ENCODE results near the gene ST7. TPM values are rescaled to one million over a fixed set of nuclear protein-coding genes. Genes with fewer than 3 reads are reported as not detected.
A peak's percentile ranks its signal among the peaks of the same experiment; 100 is the strongest.

Gene ST7
- total and polyA plus RNA-seq, 2 of the 8 experiments (the other 6 are each of a cell fraction or from before 2014, with no cell fraction given), result 16.3 to 18.0 TPM

DNA sequence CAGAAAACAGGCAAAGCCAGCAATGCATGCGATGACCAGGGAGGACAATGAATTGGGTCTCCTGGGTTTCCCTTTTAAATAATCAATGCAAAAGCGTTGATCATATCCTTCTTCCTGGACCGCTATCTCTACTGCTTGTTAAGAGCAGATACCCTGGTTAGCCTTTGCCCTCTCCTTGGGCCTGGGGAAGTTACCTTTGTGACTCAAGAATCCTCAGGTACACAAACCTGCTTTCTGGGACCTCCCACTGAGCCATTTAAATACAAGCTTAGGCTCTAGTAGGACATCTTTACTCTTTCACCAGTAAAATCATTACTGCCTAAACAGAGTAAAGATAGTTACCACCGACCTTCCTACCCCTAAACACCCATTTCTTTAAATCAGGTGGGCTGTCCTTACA lies 195.7 kb downstream of the ST7 start:
- DNase-seq (ENCODE audit: low read depth in 1 of 2, low spot score in 2 of 2) (no peak), FAIRE-seq (peak; percentile 32)
- ChIA-PET POLR2A (ENCODE audit: partially characterized antibody) (no interaction called here), CTCF (ENCODE audit: partially characterized antibody) (interaction anchor here (0.9 to 2.3 kb wide), 3 partner anchors 21 to 252 kb away, joined by 3 to 6 read pairs (median 3); no protein-coding TSS in a partner anchor)
- no peak overlapping the region for H2BK12ac ChIP-seq (ENCODE audit: low read depth, low read length)
- peak overlapping the region in 1 of 2 experiments; percentile 30; a peak in 2 of 4 replicates for H3K4me2 ChIP-seq (ENCODE audit: insufficient read depth in 1 of 2, low read depth in 2 of 2, low read length in 2 of 2)
- H4K8ac ChIP-seq (ENCODE audit: extremely low read depth, insufficient read depth, low read length), result no peak overlapping the region
- H4K20me1 ChIP-seq (replicated peaks in 1 of 2; ENCODE audit: control insufficient read depth in 1 of 2, insufficient read depth in 2 of 2, low read length in 2 of 2), result no peaks in the 10 kb centered on the region
- H4K91ac ChIP-seq (replicated peaks; ENCODE audit: insufficient read length, low read length), result no peak overlapping the region
- no peak overlapping the region for H3K56ac ChIP-seq (replicated peaks; ENCODE audit: insufficient read length, low read depth, low read length)
- no peaks in the 10 kb centered on the region for H3K79me1 ChIP-seq (ENCODE audit: low read depth, low read length)
- no peaks in the 10 kb centered on the region for H3K23me2 ChIP-seq (ENCODE audit: low read depth, low read length)
- H2AFZ ChIP-seq (ENCODE audit: low read length), result no peak overlapping the region
- no peak overlapping the region for H2BK20ac ChIP-seq (ENCODE audit: low read length)
- no peak overlapping the region for H3K4ac ChIP-seq (replicated peaks; ENCODE audit: insufficient read length, low read depth, low read length)
- 75% methylated on average over 4 of the region's 4 CpGs; no CpG with 5 or more reads in 1 of the 2 experiments for WGBS, 2 experiments (ENCODE audit: extremely low coverage in 1 of 2, insufficient coverage in 1 of 2, insufficient read length in 1 of 2, insufficient replicate concordance in 2 of 2, low coverage in 1 of 2, low lambda C conversion rate in 2 of 2, missing lambda C conversion rate in 1 of 2)
- H3K36me3 ChIP-seq (ENCODE audit: control insufficient read depth in 2 of 4, insufficient read depth in 4 of 4, low read length in 3 of 4), result no peaks in the 10 kb centered on the region
- H3K9ac ChIP-seq (replicated peaks in 1 of 4; ENCODE audit: extremely low read depth in 1 of 4, low read depth in 3 of 4, low read length in 3 of 4), result no peak overlapping the region
- H2BK120ac ChIP-seq (replicated peaks; ENCODE audit: low read depth, low read length), result no peak overlapping the region
- TF ChIP-seq RFX5 (IDR thresholded peaks at IDR 0.05; ENCODE audit: borderline replicate concordance, low read depth, low read length) (no peak), JUND (IDR thresholded peaks at IDR 0.05; ENCODE audit: low read length) (no peak), SUZ12 (IDR thresholded peaks at IDR 0.05; ENCODE audit: low read length) (no peak), CHD2 (IDR thresholded peaks at IDR 0.05; ENCODE audit: low read length) (no peak)
- no peak overlapping the region for H2BK5ac ChIP-seq (ENCODE audit: low read depth, low read length)
- no peak overlapping the region for H3K18ac ChIP-seq (ENCODE audit: extremely low read depth, low read length)
- no peaks in the 10 kb centered on the region for H3K9me3 ChIP-seq (ENCODE audit: insufficient read depth in 2 of 2, low read depth in 1 of 2, low read length in 1 of 2)
- H3K14ac ChIP-seq (ENCODE audit: insufficient read length), result no peak overlapping the region
- peaks cover 0 to 9% (median 4%) of the 10 kb centered on the region in 4 experiments; a peak in 4 of 7 replicates for H3K4me1 ChIP-seq (replicated peaks in 1 of 4; ENCODE audit: control insufficient read depth in 3 of 4, insufficient read depth in 4 of 4, low read length in 3 of 4)
- H3K4me3 ChIP-seq (ENCODE audit: extremely low read depth in 1 of 4, insufficient read depth in 2 of 4, low read depth in 3 of 4, low read length in 4 of 4), result no peak overlapping the region; a peak in 1 of 8 replicates
- no peak overlapping the region for H2BK15ac ChIP-seq (ENCODE audit: low read length)
- H3K23ac ChIP-seq (ENCODE audit: insufficient read length), result no peak overlapping the region
- H4K5ac ChIP-seq (ENCODE audit: insufficient read length, low read depth, low read length), result no peak overlapping the region
- no peak overlapping the region for H2AK5ac ChIP-seq (ENCODE audit: low read depth, low read length)
- H3K27me3 ChIP-seq (replicated peaks in 1 of 4; ENCODE audit: control insufficient read depth in 3 of 4, extremely low read depth in 1 of 4, insufficient read depth in 3 of 4, low read length in 3 of 4), result no peaks in the 10 kb centered on the region
- H3K79me2 ChIP-seq (ENCODE audit: control insufficient read depth in 1 of 2, insufficient read depth in 2 of 2, low read length in 2 of 2), result no peaks in the 10 kb centered on the region
- no peak overlapping the region for H3K27ac ChIP-seq (ENCODE audit: low read depth, low read length)

Measured in H1 (cell line).